HFF-Myc (cell line): ENCODE results near the gene SYNDIG1L.

ENCODE experiments used
- DNase-seq: peaks from one replicate; pipeline ENCODE4 v3.0.0-alpha.2; 2011; ENCODE audit warnings: low read depth; ENCODE audit errors: extremely low read depth
- H3K4me3 ChIP-seq: replicated peaks from 2 replicates; pipeline ENCODE4 v1.5.1; 2011; ENCODE audit warnings: low read depth, mild to moderate bottlenecking, control low read depth, low read length
- TF ChIP-seq, protein P1 (sequence below): IDR thresholded peaks from 2 replicates; pipeline ENCODE4 v1.5.1; 2012; ENCODE audit warnings: mild to moderate bottlenecking, low read depth, low read length, control low read depth; ENCODE audit errors: missing control alignments

Gene SYNDIG1L

DNA sequence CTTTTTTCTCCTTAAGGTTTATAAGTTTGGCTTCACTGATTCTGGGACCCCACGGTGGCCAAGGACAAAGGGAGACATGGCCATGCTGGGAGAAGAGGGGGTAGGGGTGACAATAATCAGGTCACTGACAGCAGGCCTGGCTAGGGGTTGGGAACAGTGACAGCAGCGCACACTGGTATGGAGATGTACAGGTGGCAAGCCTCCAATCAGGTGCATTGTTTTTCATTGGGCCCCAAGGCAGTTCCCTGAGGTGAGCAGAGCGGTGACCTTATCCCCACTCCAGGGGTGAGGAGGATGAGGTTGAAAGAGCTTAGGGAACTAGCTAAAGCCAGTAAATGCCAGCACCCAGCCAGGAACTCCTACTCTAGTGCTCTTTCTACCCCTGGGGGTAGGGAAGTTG is 1.4 kb downstream of the SYNDIG1L start:
- no peak for DNase-seq
- no peak overlapping the region for H3K4me3 ChIP-seq
- TF ChIP-seq, protein P1, sequence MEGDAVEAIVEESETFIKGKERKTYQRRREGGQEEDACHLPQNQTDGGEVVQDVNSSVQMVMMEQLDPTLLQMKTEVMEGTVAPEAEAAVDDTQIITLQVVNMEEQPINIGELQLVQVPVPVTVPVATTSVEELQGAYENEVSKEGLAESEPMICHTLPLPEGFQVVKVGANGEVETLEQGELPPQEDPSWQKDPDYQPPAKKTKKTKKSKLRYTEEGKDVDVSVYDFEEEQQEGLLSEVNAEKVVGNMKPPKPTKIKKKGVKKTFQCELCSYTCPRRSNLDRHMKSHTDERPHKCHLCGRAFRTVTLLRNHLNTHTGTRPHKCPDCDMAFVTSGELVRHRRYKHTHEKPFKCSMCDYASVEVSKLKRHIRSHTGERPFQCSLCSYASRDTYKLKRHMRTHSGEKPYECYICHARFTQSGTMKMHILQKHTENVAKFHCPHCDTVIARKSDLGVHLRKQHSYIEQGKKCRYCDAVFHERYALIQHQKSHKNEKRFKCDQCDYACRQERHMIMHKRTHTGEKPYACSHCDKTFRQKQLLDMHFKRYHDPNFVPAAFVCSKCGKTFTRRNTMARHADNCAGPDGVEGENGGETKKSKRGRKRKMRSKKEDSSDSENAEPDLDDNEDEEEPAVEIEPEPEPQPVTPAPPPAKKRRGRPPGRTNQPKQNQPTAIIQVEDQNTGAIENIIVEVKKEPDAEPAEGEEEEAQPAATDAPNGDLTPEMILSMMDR: no peak

DNA sequence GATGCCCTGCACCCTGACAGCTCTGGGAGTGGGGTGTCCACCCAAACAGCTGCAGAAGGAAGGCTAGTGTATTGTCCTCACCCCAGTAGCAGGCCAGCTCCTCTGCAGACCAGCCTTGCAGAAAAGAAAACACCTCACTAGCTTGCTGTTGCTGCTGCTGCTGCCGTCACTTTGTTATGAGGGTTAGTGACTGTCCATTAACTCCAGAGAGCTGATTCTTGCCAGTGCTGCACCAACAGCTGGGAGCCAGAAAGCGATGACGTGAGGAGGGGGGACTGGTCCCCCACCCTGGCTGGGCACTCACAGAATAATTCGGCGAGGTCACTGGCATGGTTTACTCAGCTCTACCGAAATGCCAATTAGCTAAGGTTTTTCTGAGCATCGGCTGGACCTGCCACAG is 2.8 kb downstream of the SYNDIG1L start:
- H3K4me3 ChIP-seq: no peak overlapping the region
- TF ChIP-seq, protein P1: no peak
- DNase-seq: no peak

GRCh38 chr14:74421981-74422380 is 4.0 kb downstream of the SYNDIG1L start:
- TF ChIP-seq, protein P1: no peak
- DNase-seq: no peak
- H3K4me3 ChIP-seq: no peak overlapping the region

DNA sequence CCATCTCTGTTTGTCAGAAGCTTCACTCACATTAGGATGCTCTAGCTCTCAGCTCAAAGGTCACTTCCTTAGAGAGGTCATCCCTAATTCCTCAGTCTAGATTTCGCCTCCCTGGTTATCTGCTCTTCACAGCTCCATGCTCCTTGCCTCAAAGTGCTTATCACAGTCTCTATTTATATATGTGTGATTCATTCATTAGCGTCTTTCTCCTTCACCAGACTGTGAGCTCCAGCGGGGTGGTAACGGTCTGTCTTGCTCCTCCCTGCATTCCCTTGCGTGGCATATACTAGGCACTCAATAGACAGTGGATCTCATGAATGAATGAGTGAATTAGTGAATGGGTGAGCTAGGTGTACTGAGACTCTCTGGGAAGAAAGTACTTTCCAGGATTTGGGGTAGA is 6.9 kb downstream of the SYNDIG1L start:
- TF ChIP-seq, protein P1: no peak
- H3K4me3 ChIP-seq: no peak overlapping the region
- no peak for DNase-seq

GRCh38 chr14:74418031-74418430 is 8.0 kb downstream of the SYNDIG1L start:
- no peak for DNase-seq
- TF ChIP-seq, protein P1: no peak
- H3K4me3 ChIP-seq: no peak overlapping the region

DNA sequence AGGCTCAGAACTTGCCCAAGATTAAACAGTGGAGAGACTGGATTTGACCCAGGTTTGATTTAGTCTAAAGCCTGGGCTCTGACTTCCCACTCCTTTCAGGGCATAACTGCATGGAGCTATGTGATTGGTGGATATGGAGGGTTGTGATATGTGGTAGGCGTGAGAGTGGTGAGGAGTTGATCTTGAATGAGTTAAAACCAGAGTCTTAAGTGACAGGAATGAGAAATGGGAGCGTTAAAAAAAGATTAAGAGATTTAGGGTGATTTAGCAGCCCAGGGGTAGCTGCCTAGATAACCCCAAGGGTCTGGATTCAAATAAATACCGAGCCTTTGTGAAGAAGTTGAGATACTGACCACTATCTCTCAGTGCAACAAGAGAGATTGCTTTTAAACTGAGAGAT is 8.4 kb downstream of the SYNDIG1L start:
- TF ChIP-seq, protein P1: no peak
- H3K4me3 ChIP-seq: no peak overlapping the region

DNA sequence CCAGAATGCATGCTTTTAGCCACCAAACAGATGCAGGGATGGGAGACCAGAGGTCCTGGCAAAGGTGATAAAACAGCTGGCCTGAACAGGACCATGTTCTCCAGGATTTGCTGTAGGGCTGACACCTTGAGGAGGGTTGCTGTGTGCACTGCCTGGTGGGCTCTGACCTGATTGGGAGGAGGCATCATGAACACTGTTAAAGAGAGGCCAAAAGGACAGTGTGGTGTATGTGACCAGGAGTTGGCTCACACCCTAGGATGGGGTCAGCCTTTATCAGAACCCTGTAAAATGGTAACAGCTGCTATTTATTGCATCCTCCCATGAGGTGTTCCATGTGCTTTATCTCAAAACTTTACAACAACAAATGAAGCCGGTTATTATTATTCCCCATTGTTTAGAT is 8.8 kb downstream of the SYNDIG1L start:
- DNase-seq: no peak
- TF ChIP-seq, protein P1: no peak
- H3K4me3 ChIP-seq: no peak overlapping the region

More for the DNA sequence above, 8.4 kb downstream of the SYNDIG1L start:
- DNase-seq: no peak
